SH-SY5Y (cell line): ENCODE data around the gene MECR.

Experiments used
- GATA2 ChIP-seq: IDR thresholded peaks from 2 replicates; pipeline ENCODE4 v1.6.1; 2011; ENCODE audit warnings: mild to moderate bottlenecking, low read depth, low read length
- GATA3 ChIP-seq: IDR thresholded peaks from 2 replicates; pipeline ENCODE4 v1.6.1; 2011; ENCODE audit warnings: low read depth, mild to moderate bottlenecking, low read length, moderate library complexity

Gene MECR

DNA sequence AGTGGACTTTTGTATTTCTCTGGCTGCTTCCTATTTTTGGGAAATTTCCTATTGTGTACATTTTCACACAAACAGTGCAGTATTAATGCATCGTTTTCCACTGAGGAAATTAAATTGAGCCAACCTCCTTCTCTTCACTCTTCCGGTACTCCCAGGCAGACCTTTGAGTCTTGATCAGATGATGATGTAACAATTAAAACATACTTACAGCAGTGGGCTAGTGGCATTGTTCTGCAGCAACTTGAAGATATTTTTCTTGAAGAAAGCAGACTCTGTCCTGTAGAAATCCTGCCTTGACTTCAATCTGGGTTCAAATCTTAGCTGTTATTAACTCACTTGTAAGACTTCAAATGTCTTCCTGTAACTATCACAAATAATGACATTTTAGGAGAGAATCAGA lies 88.0 kb downstream of the MECR start:
- no peak for TF ChIP-seq GATA2
- no peak for TF ChIP-seq GATA3
